Loucy (cell line): ENCODE data around the gene TBL1X.

Source experiments
- H2AFZ ChIP-seq: fragments of 200-600 bp; sonication (generic); 2 replicates; pipeline ENCODE4 v1.6.0; 2016; ENCODE audit warnings: antibody characterized with exemption, mild to moderate bottlenecking, low read length, moderate library complexity
- H3F3A ChIP-seq: fragments of 200-600 bp; 2 replicates; pipeline ENCODE4 v1.6.0; 2016; ENCODE audit warnings: antibody characterized with exemption, low read depth, mild to moderate bottlenecking
- H3K27me3 ChIP-seq: fragments of 200-600 bp; sonication (generic); 2 replicates; pipeline ENCODE4 v1.6.1; 2014; ENCODE audit warnings: low read length, mild to moderate bottlenecking; ENCODE audit not compliant: insufficient read depth, poor library complexity, severe bottlenecking
- H3K36me3 ChIP-seq: fragments of 200-600 bp; sonication (generic); 2 replicates; pipeline ENCODE4 v1.6.1; 2016; ENCODE audit warnings: low read length; ENCODE audit not compliant: insufficient read depth
- H3K4me1 ChIP-seq: fragments of 200-600 bp; sonication (generic); 2 replicates; pipeline ENCODE4 v1.5.1; 2014; ENCODE audit warnings: low read length, mild to moderate bottlenecking; ENCODE audit not compliant: insufficient read depth, poor library complexity, severe bottlenecking
- H3K4me2 ChIP-seq: fragments of 200-600 bp; sonication (generic); 2 replicates; pipeline ENCODE4 v1.6.0; 2014; ENCODE audit warnings: antibody characterized with exemption, low read length, low read depth, mild to moderate bottlenecking; ENCODE audit not compliant: poor library complexity, severe bottlenecking
- H3K4me3 ChIP-seq: fragments of 200-600 bp; sonication (generic); 2 replicates; pipeline ENCODE4 v1.5.1; 2014; ENCODE audit warnings: low read length, mild to moderate bottlenecking, mixed read lengths; ENCODE audit not compliant: poor library complexity, severe bottlenecking
- H3K79me2 ChIP-seq: fragments of 200-600 bp; sonication (generic); 2 replicates; pipeline ENCODE4 v1.6.1; 2014; ENCODE audit warnings: low read length; ENCODE audit not compliant: insufficient read depth
- H3K9ac ChIP-seq: fragments of 200-600 bp; sonication (generic); 2 replicates; pipeline ENCODE4 v1.6.0; 2014; ENCODE audit warnings: mild to moderate bottlenecking, low read depth, low read length, moderate library complexity; ENCODE audit not compliant: poor library complexity, severe bottlenecking
- H3K9me2 ChIP-seq: fragments of 200-600 bp; sonication (generic); replicated peaks from 2 replicates; pipeline ENCODE4 v1.6.1; 2016; ENCODE audit warnings: low read depth, low read length, mixed read lengths
- H3K9me3 ChIP-seq: fragments of 200-600 bp; sonication (generic); 2 replicates; pipeline ENCODE4 v1.6.1; 2014; ENCODE audit warnings: mild to moderate bottlenecking, antibody characterized with exemption, low read length, low read depth; ENCODE audit not compliant: insufficient read depth
- H4K20me1 ChIP-seq: fragments of 200-600 bp; sonication (generic); 2 replicates; pipeline ENCODE4 v1.6.0; 2014; ENCODE audit warnings: antibody characterized with exemption, low read length, mild to moderate bottlenecking; ENCODE audit not compliant: insufficient read depth, poor library complexity, severe bottlenecking
- CTCF ChIP-seq: fragments of 200-600 bp; sonication (generic); conservative IDR thresholded peaks from 2 replicates; pipeline ENCODE4 v1.5.1; 2014; ENCODE audit warnings: mild to moderate bottlenecking, antibody characterized with exemption, low read length
- EZH2phosphoT487 ChIP-seq: fragments of 200-600 bp; IDR thresholded peaks from 2 replicates; pipeline ENCODE4 v1.6.1; 2018; ENCODE audit warnings: antibody characterized with exemption, mild to moderate bottlenecking, moderate library complexity, borderline replicate concordance

Gene TBL1X

GRCh38 chrX:9459186-9459748, 5.6 kb upstream of the TBL1X start:
- H3K4me3 ChIP-seq: no peak overlapping the region
- no peaks in the 10 kb centered on the region for H3K9me2 ChIP-seq
- H3K27me3 ChIP-seq: no peaks in the 10 kb centered on the region
- no peak for TF ChIP-seq EZH2phosphoT487
- no peak for TF ChIP-seq CTCF
- no peaks in the 10 kb centered on the region for H3K9me3 ChIP-seq
- H4K20me1 ChIP-seq: no peaks in the 10 kb centered on the region
- H3K36me3 ChIP-seq: no peaks in the 10 kb centered on the region
- H3F3A ChIP-seq: no peaks in the 10 kb centered on the region
- H3K4me2 ChIP-seq: no peak overlapping the region
- H3K79me2 ChIP-seq: no peaks in the 10 kb centered on the region
- H2AFZ ChIP-seq: no peak overlapping the region
- peaks cover 24% of the 10 kb centered on the region for H3K4me1 ChIP-seq
- H3K9ac ChIP-seq: no peak overlapping the region

- no peak overlapping the region for H3K4me2 ChIP-seq
- H3K79me2 ChIP-seq: peaks cover 6% of the 10 kb centered on the region
- peaks cover 28% of the 10 kb centered on the region for H3K4me1 ChIP-seq
- no peaks in the 10 kb centered on the region for H4K20me1 ChIP-seq
- H3K9me2 ChIP-seq: no peaks in the 10 kb centered on the region
- no peaks in the 10 kb centered on the region for H3F3A ChIP-seq
- no peak overlapping the region for H2AFZ ChIP-seq
- H3K4me3 ChIP-seq: no peak overlapping the region
- no peak overlapping the region for H3K9ac ChIP-seq
- TF ChIP-seq CTCF: no peak
- no peaks in the 10 kb centered on the region for H3K36me3 ChIP-seq
- no peaks in the 10 kb centered on the region for H3K27me3 ChIP-seq
- H3K9me3 ChIP-seq: no peaks in the 10 kb centered on the region
Measured at GRCh38 chrX:9461087-9461486, 3.8 kb upstream of the TBL1X start.

GRCh38 chrX:9462456-9462855, 2.4 kb upstream of the TBL1X start:
- Histone ChIP-seq H3K36me3 (no peaks in the 10 kb centered on the region), H3K79me2 (peaks cover 20% of the 10 kb centered on the region), H3K9me3 (no peaks in the 10 kb centered on the region), H3K4me2 (peak overlapping the region; percentile 76), H3F3A (no peaks in the 10 kb centered on the region), H2AFZ (peak overlapping the region; percentile 28; the same call in 1 of the 2 replicates), H4K20me1 (peaks cover 10% of the 10 kb centered on the region), H3K4me3 (peak overlapping the region; percentile 64), H3K9me2 (no peaks in the 10 kb centered on the region), H3K4me1 (peaks cover 28% of the 10 kb centered on the region), H3K27me3 (no peaks in the 10 kb centered on the region), H3K9ac (no peak overlapping the region)
- no peak for TF ChIP-seq EZH2phosphoT487
- no peak for TF ChIP-seq CTCF
